ENCODE results near the gene GABRG3. TPM values are rescaled to one million over a fixed set of nuclear protein-coding genes. Genes with fewer than 3 reads are reported as not detected.

The GABRG3 gene
- total and polyA plus RNA-seq, 2 donors (not counting 3 experiments of a cell fraction or from before 2014, with no cell fraction given): not detected

- H3K27ac ChIP-seq (ENCODE audit: insufficient read depth, low read depth, low read length): no peak overlapping the region
- H3K27me3 ChIP-seq (ENCODE audit: control insufficient read depth in 2 of 2, insufficient read depth in 2 of 2, low read length in 2 of 2): no peaks in the 10 kb centered on the region
- ChIA-PET CTCF (no interaction called here), POLR2A (no interaction called here)
- H3K9ac ChIP-seq (replicated peaks; ENCODE audit: extremely low read depth, insufficient read depth, low read length): no peak overlapping the region
- H3K4me2 ChIP-seq (ENCODE audit: insufficient read depth, low read length): no peak overlapping the region
- no peaks in the 10 kb centered on the region for H3K9me1 ChIP-seq (replicated peaks; ENCODE audit: control insufficient read depth, extremely low read depth, insufficient read depth, low read length)
- H3K4me3 ChIP-seq (replicated peaks in 1 of 3; ENCODE audit: insufficient read depth in 1 of 3, low read depth in 1 of 3, low read length in 3 of 3): no peak overlapping the region
- H4K20me1 ChIP-seq (replicated peaks; ENCODE audit: control insufficient read depth, extremely low read depth, insufficient read depth, low read length): no peaks in the 10 kb centered on the region
- TF ChIP-seq MAX (IDR thresholded peaks at IDR 0.05; ENCODE audit: insufficient read depth, insufficient read length) (no peak), GATA2 (IDR thresholded peaks at IDR 0.05; ENCODE audit: insufficient read depth, insufficient read length, low read depth, low read length) (no peak), CTCF (IDR thresholded peaks at IDR 0.05; ENCODE audit: extremely low read depth in 1 of 2, insufficient read depth in 1 of 2, low read depth in 1 of 2, low read length in 2 of 2) (no peak)
- intact Hi-C loops (cut with micrococcal nuclease) (no loop called here), dilution Hi-C loops (cut with MboI; ENCODE audit: extremely low pct_ligation_motif_present, low sequenced_read_pairs) (no loop called here)
- H2AFZ ChIP-seq (ENCODE audit: low read depth, low read length): no peak overlapping the region
- no peaks in the 10 kb centered on the region for H3K4me1 ChIP-seq (ENCODE audit: control insufficient read depth, extremely low read depth, insufficient read depth, low read length)
- H3K79me2 ChIP-seq (ENCODE audit: control insufficient read depth, insufficient read depth, low read length): no peaks in the 10 kb centered on the region
- H3K36me3 ChIP-seq (ENCODE audit: control insufficient read depth in 2 of 2, extremely low read depth in 1 of 2, insufficient read depth in 2 of 2, low read length in 2 of 2): no peaks in the 10 kb centered on the region
- FAIRE-seq (no peak), DNase-seq (ENCODE audit: low read depth, low spot score) (no peak)
- peaks cover 6% of the 10 kb centered on the region for H3K9me3 ChIP-seq (replicated peaks; ENCODE audit: control insufficient read depth, insufficient read depth, low read length)
- no TSS peak for BruUV-seq (replicated peaks)
Measured at GRCh38 chr15:27123808-27124207, 152.8 kb downstream of the GABRG3 start.

- Histone ChIP-seq H3K27ac (ENCODE audit: insufficient read depth, low read depth, low read length) (no peak overlapping the region), H3K36me3 (ENCODE audit: control insufficient read depth in 2 of 2, extremely low read depth in 1 of 2, insufficient read depth in 2 of 2, low read length in 2 of 2) (no peaks in the 10 kb centered on the region), H3K9ac (replicated peaks; ENCODE audit: extremely low read depth, insufficient read depth, low read length) (no peak overlapping the region), H2AFZ (ENCODE audit: low read depth, low read length) (no peak overlapping the region), H3K79me2 (ENCODE audit: control insufficient read depth, insufficient read depth, low read length) (no peaks in the 10 kb centered on the region), H4K20me1 (replicated peaks; ENCODE audit: control insufficient read depth, extremely low read depth, insufficient read depth, low read length) (no peaks in the 10 kb centered on the region), H3K4me2 (ENCODE audit: insufficient read depth, low read length) (no peak overlapping the region), H3K4me3 (replicated peaks in 1 of 3; ENCODE audit: insufficient read depth in 1 of 3, low read depth in 1 of 3, low read length in 3 of 3) (no peak overlapping the region), H3K4me1 (ENCODE audit: control insufficient read depth, extremely low read depth, insufficient read depth, low read length) (no peaks in the 10 kb centered on the region), H3K9me3 (replicated peaks; ENCODE audit: control insufficient read depth, insufficient read depth, low read length) (peaks cover 6% of the 10 kb centered on the region), H3K27me3 (ENCODE audit: control insufficient read depth in 2 of 2, insufficient read depth in 2 of 2, low read length in 2 of 2) (no peaks in the 10 kb centered on the region), H3K9me1 (replicated peaks; ENCODE audit: control insufficient read depth, extremely low read depth, insufficient read depth, low read length) (no peaks in the 10 kb centered on the region)
- BruUV-seq (replicated peaks): no TSS peak
- ChIA-PET POLR2A (no interaction called here), CTCF (no interaction called here)
- dilution Hi-C loops (cut with MboI; ENCODE audit: extremely low pct_ligation_motif_present, low sequenced_read_pairs) (no loop called here), intact Hi-C loops (cut with micrococcal nuclease) (no loop called here)
- DNase-seq (ENCODE audit: low read depth, low spot score): no peak
- TF ChIP-seq MYC (IDR thresholded peaks at IDR 0.05; ENCODE audit: low read depth, low read length): no peak
- no peak for FAIRE-seq
Measured at GRCh38 chr15:27124287-27124871, 153.4 kb downstream of the GABRG3 start.

Measured in endothelial cell of umbilical vein (primary cell).